AG20443 (cell line): Measurements from ENCODE around the gene BRAT1.
"Not testable (repeated sequence)": the region's sequence is repeated elsewhere in the genome, so short reads cannot be mapped to it uniquely, and the experiment has no call there.

Experiments
- DNase-seq: peaks from one replicate; pipeline ENCODE4 v3.0.0; 2012; ENCODE audit warnings: low spot score, mixed read lengths

The BRAT1 gene

DNA sequence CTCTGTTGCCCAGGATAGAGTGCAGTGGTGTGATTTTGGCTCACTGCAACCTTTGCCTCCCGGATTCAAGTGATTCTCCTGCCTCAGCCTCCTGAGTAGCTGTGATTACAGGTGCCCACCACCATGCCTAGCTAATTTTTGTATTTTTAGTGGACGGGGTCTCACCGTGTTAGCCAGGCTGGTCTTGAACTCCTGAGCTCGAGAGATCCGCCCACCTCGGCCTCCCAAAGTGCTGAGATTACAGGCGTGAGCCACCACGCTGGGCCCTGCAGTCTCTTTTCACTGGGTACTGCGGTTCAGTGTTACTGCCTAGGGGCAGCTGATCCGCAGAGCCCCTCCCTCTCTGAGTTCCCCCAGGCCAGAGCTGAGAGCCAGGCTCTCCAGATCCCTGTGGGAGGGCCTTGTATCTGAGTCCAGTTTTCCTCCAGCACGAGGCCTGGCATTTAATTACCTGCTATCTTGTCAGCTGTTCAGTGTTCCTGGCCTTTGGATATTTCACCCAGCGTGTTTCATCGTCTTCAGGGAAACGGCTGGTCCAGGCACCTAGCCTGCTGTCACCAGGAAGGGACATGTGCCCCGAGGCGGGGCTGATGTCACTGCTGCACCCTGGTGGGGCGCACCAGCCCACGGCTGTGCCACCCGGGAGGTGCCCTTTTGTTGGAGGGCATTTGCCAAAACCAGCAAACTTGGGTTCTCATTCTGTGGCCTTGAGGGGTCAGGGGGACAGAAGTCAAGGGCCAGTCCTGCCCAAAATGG lies 19.3 kb downstream of the BRAT1 start:
- DNase-seq: not testable (repeated sequence)

DNA sequence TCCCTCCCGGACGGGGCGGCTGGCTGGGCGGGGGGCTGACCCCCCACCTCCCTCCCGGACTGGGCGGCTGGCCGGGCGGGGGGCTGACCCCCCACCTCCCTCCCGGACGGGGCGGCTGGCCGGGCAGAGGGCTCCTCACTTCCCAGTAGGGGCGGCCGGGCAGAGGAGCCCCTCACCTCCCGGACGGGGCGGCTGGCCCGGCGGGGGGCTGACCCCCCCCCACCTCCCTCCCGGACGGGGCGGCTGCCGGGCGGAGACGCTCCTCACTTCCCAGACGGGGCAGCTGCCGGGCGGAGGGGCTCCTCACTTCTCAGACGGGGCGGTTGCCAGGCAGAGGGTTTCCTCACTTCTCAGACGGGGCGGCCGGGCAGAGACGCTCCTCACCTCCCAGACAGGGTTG lies 21.1 kb downstream of the BRAT1 start:
- not testable (repeated sequence) for DNase-seq

DNA sequence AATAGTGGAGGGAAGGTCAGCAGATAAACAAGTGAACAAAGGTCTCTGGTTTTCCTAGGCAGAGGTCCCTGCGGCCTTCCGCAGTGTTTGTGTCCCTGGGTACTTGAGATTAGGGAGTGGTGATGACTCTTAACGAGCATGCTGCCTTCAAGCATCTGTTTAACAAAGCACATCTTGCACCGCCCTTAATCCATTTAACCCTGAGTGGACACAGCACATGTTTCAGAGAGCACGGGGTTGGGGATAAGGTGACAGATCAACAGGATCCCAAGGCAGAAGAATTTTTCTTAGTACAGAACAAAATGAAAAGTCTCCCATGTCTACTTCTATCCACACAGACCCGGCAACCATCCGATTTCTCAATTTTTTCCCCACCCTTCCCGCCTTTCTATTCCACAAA lies 21.8 kb downstream of the BRAT1 start:
- not testable (repeated sequence) for DNase-seq

DNA sequence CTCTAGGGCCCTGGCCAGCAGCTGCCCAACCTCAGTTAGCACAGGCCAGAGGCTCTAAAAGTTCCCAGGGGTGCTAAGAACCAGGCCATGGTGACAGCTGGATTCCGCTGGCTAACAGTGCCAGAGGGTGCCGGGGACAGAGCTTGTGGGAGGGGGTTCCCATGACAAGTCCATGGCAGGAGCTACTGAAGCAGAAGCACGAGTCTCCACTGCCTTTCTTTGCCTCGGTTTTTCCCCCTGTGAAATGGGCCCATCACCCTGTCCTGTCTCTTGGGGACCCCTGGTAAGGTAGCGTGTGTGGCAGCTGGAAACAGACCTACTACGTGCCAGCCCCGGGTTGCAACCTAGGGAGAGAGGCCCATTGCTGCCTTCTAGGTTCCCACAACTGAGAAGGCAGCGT lies 22.5 kb downstream of the BRAT1 start:
- not testable (repeated sequence) for DNase-seq

DNA sequence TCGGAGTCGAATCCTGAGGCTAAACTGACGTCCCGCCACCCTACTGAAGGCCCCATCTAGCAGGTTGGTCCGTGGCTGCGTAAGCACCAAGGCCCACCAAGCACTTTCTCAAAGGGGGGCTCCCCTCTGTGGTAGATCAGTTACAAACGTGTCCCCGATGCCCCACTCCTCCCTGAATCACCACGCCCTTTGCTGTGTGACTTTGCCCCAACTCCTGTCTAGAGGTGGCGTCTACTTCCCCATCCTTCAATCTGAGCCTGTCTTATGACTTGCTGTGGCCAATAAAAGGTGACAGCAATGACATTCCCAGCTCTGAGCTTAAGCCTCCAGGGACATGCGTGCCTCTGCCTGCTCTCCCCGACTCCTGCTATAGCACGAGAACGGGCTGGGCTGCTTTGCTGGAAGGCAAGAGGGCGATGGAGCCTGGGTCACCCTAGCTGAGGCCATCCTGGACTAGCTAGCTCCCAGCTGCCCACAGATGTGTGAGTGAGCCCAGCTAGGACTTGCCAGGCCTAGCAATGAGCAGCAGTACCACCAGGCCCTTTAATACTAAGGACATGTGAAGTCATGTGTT lies 23.0 kb downstream of the BRAT1 start:
- DNase-seq: not testable (repeated sequence)

DNA sequence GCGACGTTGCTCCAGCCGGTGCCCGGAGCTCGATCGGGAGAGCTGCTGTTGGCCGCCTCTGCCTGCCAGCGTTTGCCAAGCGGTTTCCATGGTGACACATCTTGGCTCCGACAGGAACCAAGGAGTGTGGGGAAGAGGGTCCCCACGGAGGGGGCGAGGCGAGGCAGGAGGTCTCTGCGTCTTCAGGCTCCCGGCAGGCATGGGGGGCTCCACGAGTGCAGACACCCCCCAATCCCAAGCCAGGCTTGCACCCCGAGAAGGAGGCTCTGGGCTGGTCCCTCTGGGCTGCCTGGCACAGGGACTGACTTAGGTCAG lies 23.6 kb downstream of the BRAT1 start:
- not testable (repeated sequence) for DNase-seq

DNA sequence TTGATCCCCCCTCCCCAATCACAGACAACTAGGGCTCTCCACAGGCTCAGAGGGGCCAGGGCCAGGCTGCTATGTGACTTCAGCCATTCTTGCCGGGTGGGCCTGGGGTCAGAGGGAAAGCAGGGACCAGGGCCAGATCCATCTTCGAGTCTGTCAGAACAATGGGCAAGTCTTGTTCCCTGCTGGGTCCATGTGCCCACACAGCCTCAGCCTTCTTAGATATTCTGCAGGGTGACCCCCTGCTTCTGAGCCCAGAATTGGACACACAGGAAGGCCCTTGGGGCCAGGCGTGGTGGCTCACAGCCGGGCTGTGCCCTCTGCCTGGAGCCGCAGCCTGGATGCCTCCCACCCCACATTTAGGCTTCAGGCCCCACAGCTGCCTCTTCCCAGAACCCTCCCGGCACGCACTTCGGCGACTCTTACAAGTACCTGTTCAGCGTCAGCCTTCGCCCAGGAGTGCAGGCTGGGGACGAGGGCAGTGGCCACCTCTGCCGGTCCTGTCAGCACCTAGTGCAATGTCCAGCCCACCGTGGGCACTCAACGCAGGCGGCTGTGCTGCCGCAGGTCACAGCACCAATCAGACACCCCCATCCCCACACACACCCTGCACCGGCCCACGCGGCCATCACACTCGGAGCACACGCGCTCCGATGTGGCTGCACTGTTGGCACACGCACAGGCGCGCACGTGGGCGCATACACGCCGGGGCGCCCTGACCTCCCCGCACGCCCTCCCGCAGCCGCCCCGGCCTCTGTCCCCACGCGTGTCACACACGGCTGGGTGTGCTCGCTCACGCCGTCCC lies 24.1 kb downstream of the BRAT1 start:
- not testable (repeated sequence) for DNase-seq

DNA sequence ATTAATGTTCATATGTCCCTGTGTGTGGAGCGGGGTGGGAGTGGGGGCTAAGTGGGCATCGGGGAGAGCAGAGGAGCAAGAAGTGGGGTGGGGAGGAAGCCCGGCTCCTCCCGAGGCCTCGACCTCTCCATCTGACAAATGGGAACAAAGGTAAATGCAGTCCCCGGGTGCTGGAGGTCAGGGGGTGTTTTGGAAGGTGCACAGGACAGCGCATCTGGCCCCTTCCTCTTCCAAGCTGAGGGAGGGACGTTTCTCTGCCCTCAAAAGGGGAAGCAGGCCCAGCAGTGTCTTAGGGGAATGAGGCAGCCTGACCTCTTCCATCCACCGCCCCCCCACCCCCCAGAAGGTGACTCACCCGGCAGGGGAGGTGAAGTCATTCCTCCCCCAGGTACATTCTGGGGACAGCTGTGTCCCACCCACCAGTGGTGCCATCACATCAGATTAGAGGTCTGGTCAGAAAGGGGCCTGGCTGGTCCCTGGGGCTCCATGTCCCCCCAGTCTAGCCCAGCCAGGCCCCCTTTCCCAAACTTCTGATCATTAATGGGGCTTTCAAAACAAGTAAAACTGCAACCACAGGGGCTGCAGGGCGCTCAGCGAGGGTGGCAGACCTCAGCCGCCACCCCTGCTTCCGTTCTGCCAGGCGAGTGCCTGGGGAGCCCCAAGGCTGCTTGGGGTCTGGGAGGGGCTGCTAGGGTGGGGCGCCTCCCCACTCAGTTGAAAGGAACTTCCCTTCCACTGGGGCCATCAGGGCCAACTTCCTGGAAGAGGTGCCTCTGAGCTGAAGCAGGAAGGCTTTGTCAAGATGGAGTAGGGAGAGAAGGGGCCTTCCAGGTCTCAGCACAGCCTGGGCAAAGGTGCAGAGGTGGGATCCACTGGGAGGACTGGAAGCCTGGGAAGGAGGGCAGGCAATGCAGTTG lies 25.0 kb downstream of the BRAT1 start:
- DNase-seq: peak; percentile 45

DNA sequence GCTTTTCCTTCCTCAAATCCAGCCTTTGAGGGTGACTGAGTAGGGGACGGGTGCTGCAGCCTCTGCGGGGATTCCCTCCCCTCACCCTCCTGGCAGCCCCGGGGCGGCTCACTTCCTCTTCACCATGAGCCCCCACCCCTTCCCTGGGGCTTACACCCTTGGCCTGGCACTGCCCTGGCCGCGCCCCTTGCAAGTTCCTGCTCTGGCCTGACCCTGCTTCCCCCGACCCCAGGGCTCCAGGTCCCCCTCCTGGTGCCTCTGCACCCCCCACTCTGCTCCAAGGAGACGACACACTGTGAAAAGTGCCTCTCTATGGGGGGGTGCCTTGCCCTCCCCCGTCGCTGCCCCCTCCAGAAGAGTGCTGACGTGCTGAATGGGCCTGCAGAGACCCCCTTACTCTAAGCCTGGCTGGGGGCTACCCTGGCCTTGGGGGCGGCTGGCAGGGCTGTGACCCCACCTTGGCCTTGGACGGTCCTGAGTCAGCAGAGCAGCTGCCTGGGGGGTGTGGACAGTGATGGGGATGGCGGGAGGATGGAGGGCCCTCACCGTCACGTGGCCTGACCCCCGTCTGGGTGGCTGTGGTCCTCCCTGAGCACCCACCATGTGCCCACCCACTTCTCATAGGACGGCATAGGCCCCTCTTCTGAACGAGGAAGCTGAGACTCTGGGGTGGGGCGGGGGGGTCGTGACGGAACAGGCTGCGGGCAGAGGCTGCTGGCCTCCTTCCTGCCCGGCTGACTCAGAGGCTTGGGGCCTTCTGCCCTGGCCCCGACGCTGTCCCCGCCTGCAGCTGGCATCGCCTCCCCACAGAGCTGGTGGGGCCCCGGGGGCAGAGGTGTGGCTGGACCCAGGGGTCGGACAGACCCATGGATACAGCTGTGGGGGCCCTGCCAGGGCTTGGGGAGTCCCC lies 25.9 kb downstream of the BRAT1 start:
- peak; percentile 89 for DNase-seq

DNA sequence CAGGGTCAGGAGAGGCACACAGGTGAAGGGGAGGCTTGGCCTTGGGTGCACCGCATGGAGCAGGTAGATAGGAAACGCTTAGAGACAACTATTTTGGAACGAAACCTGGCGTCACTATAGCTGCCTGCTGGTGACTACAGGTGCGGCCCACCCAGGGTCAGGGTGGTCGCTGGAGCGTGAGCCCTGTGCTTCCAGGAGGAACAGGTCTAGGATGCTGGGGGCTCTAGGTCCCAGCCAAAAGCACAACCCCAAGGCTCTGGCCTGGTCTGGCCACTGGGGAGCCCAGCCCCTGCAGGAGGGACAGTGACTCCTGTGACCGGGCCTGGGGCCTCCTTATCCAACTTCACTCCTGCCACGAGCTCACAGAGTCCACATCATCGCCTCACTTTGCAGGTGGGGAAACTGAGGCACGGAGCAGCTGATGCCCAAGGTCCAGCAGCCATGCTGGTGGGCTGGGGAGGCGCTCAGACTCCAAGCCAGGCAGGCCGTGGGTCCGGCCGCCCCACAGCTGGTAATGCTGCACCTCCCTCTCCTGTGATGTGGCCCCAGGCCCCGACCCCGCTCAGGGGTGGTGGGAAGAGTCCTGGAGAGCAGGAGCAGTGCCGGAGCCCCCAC lies 26.7 kb downstream of the BRAT1 start:
- no peak for DNase-seq

DNA sequence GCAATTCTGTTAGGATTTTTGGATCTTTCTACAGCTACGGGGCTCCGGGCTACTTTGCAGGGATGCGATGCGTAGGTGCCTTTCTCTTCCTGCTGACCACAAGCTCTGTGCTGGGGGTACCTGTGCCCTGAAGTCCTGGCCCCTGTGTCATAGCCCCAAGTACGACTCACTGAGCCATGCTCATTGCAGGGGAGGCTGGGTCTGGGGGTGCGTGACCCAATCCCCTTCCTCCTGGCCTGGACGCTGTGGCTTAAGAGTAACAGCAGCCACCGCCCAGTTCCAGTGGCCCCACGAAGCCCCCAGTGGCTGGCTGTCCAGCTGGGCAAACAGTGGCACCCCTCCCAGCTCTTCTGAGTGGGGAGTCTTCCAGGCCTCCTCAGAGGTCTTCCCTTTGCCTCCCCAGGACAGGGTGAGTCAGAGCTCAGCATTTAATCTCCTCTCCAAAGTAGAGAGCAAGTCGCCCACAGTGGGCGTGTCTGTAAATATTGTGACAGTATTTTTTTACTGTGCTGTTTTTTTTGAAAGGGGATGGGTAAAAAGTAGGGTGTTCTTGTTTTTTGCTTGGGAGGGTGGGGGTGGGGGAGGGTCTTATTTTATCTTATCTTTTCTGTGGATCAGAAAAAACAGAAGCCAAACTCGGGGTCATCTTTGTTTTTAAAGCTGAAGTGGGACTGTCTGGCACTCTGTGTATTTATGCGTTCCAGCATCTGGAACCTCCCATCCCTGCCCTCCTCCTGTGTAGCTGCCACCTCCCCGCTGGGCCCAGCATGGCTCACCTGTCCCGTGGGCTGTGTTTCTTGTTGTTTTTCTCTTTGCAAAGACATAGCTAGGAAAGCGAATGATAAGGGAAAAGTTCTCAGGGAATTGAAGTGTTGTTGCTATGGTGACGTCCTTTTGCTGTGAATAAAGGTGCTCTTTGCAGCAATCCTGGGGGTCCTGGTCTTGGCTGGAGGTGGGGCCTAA lies 27.5 kb downstream of the BRAT1 start:
- DNase-seq: peak; percentile 72

DNA sequence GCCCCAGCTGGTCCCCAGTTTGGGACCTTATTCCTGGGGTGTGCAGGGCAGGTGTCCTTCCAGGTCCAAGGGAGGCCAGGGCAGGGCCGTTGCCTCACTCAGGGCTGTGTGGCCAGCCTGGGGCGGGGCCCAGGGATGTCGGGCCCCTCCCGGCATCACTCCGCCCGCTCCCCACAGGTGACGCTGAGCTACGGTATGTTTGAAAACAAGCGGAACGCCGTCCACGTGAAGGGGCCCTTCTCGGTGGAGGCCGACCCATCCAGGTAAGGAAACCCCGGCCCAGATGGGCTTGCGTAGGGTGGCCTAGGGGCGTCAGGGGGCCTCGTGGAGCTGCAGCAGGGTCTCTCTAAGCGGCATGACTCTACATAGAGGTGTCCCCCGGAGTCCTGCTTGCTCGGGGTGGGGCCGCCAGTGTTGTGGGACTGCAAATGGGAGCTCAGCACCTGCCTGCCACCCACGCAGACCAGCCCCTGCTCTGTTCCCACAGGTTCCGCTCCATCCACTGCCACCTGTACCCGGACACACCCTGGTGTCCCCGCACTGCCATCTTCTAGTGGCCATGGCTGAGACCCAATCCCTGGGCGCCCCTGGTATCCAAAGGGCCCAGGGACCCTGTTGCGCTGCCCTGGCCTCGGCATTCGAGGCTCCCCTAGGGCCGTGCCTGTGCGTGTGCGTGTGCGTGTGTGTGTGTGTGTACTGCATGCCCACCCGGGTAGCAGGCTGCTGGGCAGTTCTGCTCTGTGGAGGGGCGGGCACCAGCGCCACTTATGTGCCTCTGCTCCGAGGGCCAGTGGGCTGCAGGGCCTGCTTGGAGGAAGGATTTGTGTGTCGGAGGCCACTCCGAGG lies 28.4 kb downstream of the BRAT1 start:
- no peak for DNase-seq

DNA sequence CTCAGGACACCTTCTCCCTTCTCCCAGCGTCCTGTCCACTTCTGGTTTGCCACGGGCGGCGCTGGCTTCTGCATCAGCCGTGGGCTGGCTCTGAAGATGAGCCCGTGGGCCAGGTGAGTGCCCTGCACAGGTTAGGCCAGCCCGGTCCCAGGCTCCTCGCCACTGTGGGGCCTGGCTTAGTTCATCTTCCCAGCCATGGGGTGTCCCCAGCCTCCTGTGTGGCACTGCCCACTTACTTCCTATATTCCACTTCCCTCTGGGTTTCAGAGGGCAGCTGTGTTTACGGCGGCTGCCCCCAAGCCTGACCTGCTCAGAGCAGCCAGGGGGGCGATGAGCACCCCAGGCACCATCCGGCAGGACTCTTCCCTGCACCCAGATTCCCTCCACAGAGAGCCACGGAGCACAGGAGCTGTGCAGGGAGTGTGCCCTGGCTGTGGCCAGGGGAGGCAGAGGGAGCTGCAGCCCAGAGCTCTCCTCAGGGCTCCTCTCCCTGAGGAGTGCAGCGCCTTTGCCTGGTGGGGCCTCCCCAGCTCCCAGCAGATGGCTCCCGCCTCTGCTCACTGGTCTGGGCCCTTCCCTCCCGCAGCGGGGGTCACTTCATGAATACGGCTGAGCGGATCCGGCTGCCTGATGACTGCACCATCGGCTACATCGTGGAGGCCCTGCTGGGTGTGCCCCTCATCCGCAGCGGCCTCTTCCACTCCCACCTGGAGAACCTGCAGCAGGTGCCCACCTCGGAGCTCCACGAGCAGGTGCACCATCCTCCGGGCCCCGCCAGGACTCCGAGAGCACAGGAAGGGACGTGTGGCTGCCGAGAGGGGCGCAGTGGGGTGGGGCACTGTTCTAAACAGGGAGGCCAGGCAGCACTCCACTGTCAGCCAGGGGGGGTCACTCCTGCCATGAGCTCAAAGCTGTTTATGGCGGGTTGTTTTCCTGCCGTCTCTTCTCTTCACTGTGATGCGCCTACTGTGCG lies 29.4 kb downstream of the BRAT1 start:
- no peak for DNase-seq

DNA sequence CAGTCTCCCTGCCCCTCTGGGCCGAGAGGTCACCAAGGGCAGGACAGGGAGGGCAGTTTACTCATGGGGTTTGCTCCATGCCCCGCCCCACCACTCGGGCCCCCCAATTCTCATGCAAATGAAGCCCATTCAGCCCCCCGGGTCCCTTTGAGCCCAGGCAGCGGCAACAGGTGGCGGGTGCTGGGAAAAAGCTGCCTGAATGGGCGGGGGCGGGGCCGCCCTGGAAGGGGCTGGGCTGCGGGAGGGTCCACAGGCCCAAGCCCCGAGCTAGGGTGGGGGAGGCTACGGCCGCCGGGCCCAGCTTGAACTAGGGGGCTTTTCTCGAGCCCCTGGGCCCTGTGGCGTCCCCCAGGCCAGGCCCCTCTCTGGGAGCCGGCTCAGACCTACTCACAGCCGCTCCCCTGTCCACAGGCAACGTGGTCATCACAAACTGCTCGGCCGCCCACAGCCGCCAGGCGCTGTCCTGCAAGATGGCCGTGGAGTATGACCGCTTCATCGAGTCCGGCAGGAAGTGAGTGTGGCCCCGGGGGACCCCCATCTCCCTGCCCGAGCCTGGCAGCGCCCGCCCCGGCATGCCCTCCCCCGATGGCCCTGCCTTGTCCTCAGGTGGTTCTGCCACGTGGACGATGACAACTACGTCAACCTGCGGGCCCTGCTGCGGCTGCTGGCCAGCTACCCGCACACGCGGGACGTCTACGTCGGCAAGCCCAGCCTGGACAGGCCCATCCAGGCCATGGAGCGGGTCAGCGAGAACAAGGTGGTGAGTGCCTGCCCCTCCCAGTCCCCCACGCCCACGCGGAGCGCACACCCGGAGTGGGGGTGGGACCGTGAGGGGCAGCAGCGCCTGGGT lies 30.3 kb downstream of the BRAT1 start:
- DNase-seq: no peak

DNA sequence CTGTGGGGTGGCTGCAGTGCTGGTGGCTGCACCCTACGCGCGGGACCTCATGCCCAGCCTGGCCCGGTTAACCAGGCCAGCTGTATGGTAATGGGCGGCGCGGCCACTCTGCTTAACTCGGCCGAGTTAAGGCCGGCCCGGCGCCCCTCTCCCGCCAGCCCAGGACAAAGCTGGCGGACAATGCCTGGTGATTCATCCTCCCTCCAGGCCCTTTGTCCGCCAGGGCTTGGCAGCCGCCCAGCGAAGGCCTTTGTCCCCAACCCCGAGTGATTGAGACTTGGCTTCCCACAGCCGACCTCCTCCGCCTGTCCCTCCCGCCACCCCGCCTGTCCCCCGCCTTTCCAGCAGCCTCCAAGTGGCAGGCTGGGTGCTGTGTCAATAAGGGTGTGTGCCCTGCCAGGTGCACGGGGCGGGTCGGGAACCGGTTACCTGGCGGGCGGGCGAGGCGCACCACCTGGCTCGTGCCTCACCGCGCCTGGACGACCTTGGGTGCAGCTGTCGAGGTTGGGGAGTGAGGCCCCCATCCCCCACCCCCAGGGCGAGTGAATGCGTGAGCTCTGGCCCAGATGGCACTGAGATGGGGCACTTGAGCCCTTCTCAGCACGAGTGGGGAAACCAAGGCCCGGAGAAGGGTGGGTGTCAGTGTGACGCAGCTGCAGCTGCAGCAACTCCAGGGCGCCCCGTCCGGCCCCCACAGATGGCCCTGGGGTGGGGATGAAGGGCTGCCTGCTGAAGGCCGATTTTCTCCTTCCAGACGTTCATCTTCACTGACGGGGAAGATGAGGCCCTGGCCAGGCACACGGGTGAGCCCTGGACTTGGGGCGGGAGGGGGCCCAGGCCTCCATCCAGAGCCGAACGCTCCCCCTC lies 31.1 kb downstream of the BRAT1 start:
- DNase-seq: peak; percentile 76
